ENCODE results near the gene SEMA5B. TPM values are rescaled to one million over a fixed set of nuclear protein-coding genes. Genes with fewer than 3 reads are reported as not detected.

The SEMA5B gene
- total and polyA plus RNA-seq, 4 donors = 14.2 to 65.5 (median 39.1) TPM

DNA sequence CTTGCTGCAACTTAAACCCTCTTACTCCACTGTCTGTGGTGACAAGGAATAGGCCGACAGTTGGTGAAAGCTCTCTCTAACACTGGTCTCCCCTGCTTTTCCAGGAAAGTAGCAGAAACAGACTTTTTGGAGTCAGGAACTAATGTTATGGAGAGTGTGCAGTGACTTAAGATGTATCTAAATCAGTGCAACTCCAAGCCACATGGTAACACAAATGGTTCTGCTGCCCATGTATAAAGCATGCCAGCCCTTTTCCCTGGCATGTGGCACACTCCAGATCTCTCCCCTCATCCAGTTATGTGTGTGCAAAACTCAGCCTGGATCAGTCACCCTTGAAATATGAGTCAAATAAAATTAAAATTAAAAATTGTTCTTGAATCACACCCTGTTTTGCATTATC is 55.4 kb downstream of the SEMA5B start:
- 100% methylated on average over 1 of the region's 1 CpG for WGBS (ENCODE audit: insufficient coverage)
- Histone ChIP-seq H3K27me3 (ENCODE audit: control insufficient read depth, insufficient read depth, low read length) (no peaks in the 10 kb centered on the region), H3K9me3 (ENCODE audit: control insufficient read depth, insufficient read depth, low read length) (no peaks in the 10 kb centered on the region), H3K27ac (ENCODE audit: low read depth, low read length) (no peak overlapping the region), H3K4me1 (ENCODE audit: control insufficient read depth, insufficient read depth, low read length) (peaks cover 55% of the 10 kb centered on the region), H3K36me3 (ENCODE audit: control insufficient read depth, insufficient read depth, low read length) (peaks cover 3% of the 10 kb centered on the region), H3K4me3 (ENCODE audit: low read depth, low read length) (no peak overlapping the region)
- DNase-seq (ENCODE audit: low read depth in 4 of 6, low spot score in 6 of 6) = peak in 1 of 6 donors; percentile 87

DNA sequence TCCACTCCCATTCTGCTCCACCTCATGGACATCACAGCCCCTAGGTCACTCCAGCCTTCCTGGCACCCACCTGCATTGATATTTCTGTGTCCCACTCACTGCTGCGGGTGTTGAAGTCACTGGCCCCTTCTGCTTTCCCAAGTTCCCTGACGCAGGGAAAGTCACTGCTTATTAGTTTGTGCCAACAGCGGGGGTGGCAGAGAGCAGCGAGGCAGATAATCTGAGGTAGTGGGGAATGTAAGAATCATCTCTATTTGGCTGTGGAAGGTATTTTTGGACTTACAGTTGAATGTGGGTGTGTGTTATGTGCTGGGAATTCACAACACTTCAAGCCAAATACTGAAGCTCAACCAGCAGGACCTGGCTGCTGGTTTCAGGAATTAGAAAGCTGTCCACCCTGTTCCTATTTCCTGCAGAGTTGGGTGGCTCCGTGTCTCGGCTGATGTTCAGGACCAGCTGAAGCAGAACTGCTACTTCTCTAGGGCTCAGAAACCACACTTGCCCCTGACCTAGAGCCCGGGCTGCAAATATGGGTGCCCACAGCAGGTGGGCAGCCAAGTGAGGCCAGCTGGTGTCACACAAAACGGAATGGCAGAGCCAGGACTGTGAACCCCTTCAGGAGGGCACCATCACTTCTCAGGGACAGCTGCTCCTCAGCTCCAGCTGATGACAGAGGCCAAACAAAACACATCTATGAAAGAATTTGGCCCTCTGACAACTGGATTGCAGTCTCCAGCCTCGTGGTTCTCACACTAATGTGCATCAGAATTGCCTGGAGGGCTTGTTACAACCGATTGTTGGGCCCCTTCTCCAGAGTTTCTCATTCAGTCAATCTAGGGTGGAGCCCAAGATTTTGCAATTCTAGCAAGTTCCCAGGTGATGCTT is 57.7 kb downstream of the SEMA5B start:
- peak overlapping the region; percentile 54 for H3K27ac ChIP-seq (ENCODE audit: low read depth, low read length)

DNA sequence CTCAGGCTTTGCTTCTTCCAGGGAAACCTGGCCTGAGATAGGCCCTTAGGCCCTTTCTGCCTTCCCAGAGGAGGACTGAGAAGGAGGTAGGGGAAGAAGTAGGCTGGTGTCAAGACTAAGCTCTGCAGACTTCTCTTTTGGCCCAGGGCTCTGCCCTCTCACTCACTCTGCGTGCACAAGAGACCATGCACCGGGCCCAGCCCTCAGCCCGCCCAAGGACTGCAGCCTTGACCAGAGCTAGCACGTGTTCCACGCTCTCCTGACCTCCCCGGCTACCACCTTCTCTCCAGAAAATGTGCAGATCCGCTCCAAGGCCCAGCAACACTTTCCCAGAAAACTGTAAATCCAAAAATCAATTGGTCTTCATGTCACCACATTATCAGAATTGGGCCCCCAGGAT is 59.8 kb downstream of the SEMA5B start:
- Histone ChIP-seq H3K27ac (ENCODE audit: low read depth, low read length) (no peak overlapping the region), H3K4me3 (ENCODE audit: low read depth, low read length) (no peak overlapping the region), H3K4me1 (ENCODE audit: control insufficient read depth, insufficient read depth, low read length) (peaks cover 20% of the 10 kb centered on the region), H3K27me3 (ENCODE audit: control insufficient read depth, insufficient read depth, low read length) (no peaks in the 10 kb centered on the region), H3K9me3 (ENCODE audit: control insufficient read depth, insufficient read depth, low read length) (no peaks in the 10 kb centered on the region), H3K36me3 (ENCODE audit: control insufficient read depth, insufficient read depth, low read length) (peaks cover 3% of the 10 kb centered on the region)
- 100% methylated on average over 3 of the region's 7 CpGs for WGBS (ENCODE audit: insufficient coverage)
- no peak for DNase-seq (ENCODE audit: low read depth in 4 of 6, low spot score in 6 of 6)

More for the DNA sequence above, 57.7 kb downstream of the SEMA5B start:
- Histone ChIP-seq H3K4me3 (ENCODE audit: low read depth, low read length) (no peak overlapping the region), H3K9me3 (ENCODE audit: control insufficient read depth, insufficient read depth, low read length) (no peaks in the 10 kb centered on the region), H3K27me3 (ENCODE audit: control insufficient read depth, insufficient read depth, low read length) (no peaks in the 10 kb centered on the region), H3K36me3 (ENCODE audit: control insufficient read depth, insufficient read depth, low read length) (peaks cover 3% of the 10 kb centered on the region), H3K4me1 (ENCODE audit: control insufficient read depth, insufficient read depth, low read length) (peaks cover 39% of the 10 kb centered on the region)
- WGBS (ENCODE audit: insufficient coverage) = 33% methylated on average over 9 of the region's 10 CpGs
- DNase-seq (ENCODE audit: low read depth in 4 of 6, low spot score in 6 of 6) = peak in 2 of 6 donors; percentile 51 to 79

DNA sequence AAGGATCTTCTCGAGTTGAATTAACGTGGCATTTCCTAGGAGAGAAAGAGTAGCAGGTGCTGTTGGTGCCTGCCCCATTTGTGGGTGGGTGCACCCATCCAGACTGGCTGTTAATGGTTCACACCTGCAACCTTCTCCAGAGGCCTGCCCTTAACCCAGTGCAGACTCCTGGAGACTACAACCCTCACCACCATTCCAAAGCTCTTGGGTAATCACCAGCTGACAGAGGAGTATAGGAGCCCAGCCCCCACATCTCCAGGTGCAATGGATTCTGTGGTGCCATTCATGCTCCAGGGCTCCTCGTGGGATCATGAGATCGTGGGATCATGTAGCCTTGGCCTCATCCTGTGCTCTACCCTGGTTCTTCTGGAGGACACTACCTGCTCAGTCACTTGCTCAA is 60.2 kb downstream of the SEMA5B start:
- H3K9me3 ChIP-seq (ENCODE audit: control insufficient read depth, insufficient read depth, low read length) = no peaks in the 10 kb centered on the region
- no peaks in the 10 kb centered on the region for H3K27me3 ChIP-seq (ENCODE audit: control insufficient read depth, insufficient read depth, low read length)
- H3K4me1 ChIP-seq (ENCODE audit: control insufficient read depth, insufficient read depth, low read length) = peaks cover 20% of the 10 kb centered on the region
- no peak for DNase-seq (ENCODE audit: low read depth in 4 of 6, low spot score in 6 of 6)
- peaks cover 3% of the 10 kb centered on the region for H3K36me3 ChIP-seq (ENCODE audit: control insufficient read depth, insufficient read depth, low read length)
- H3K4me3 ChIP-seq (ENCODE audit: low read depth, low read length) = no peak overlapping the region
- WGBS (ENCODE audit: insufficient coverage) = 90% methylated on average over 4 of the region's 4 CpGs
- H3K27ac ChIP-seq (ENCODE audit: low read depth, low read length) = no peak overlapping the region

DNA sequence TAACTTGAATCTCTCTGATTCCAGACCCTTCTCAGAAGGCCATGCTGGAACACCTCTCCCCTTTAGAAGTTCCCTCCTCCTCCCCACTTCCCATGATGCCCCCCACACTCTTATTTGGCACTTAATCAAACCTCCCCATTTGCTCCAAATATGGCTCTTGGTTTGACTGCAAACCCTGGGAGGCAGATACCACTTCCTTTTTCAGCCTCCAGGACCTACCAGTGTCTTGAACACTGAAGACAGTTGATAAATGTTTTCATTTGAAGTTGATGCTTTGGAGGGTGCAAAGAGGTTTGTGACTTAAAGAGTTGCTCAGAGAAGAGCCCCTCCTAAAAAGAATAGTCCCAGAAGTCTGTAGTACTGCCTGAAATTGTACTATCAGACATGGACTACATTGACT is 61.5 kb downstream of the SEMA5B start:
- H3K9me3 ChIP-seq (ENCODE audit: control insufficient read depth, insufficient read depth, low read length) = no peaks in the 10 kb centered on the region
- no peak overlapping the region for H3K27ac ChIP-seq (ENCODE audit: low read depth, low read length)
- no peaks in the 10 kb centered on the region for H3K27me3 ChIP-seq (ENCODE audit: control insufficient read depth, insufficient read depth, low read length)
- DNase-seq (ENCODE audit: low read depth in 4 of 6, low spot score in 6 of 6) = no peak
- H3K4me3 ChIP-seq (ENCODE audit: low read depth, low read length) = no peak overlapping the region
- H3K4me1 ChIP-seq (ENCODE audit: control insufficient read depth, insufficient read depth, low read length) = peaks cover 20% of the 10 kb centered on the region
- peaks cover 5% of the 10 kb centered on the region for H3K36me3 ChIP-seq (ENCODE audit: control insufficient read depth, insufficient read depth, low read length)

DNA sequence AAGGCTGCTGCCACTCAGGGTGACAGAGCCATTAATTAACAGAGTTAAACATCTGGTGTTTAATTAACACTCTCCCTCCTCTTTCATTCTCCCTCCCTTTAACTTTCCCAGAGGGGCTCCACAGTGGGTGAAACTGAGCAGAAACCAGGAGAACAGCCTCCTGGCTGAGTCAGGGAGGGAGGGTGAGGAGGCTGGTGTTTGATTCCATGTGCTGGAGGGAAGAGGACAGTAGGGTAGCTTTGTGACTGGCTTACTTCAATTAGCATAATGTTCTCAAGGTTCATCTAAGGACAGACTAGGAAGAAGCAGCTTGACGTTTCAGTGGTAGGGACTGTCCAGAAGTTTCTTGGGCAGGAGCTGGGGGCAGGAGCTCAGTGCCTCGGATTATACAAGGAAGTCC is 62.8 kb downstream of the SEMA5B start:
- Histone ChIP-seq H3K36me3 (ENCODE audit: control insufficient read depth, insufficient read depth, low read length) (peaks cover 7% of the 10 kb centered on the region), H3K27ac (ENCODE audit: low read depth, low read length) (no peak overlapping the region), H3K4me3 (ENCODE audit: low read depth, low read length) (no peak overlapping the region), H3K9me3 (ENCODE audit: control insufficient read depth, insufficient read depth, low read length) (no peaks in the 10 kb centered on the region), H3K4me1 (ENCODE audit: control insufficient read depth, insufficient read depth, low read length) (peaks cover 14% of the 10 kb centered on the region), H3K27me3 (ENCODE audit: control insufficient read depth, insufficient read depth, low read length) (no peaks in the 10 kb centered on the region)
- DNase-seq (ENCODE audit: low read depth in 4 of 6, low spot score in 6 of 6) = peak in 1 of 6 donors; percentile 53
- 73% methylated on average over 2 of the region's 2 CpGs for WGBS (ENCODE audit: insufficient coverage)

DNA sequence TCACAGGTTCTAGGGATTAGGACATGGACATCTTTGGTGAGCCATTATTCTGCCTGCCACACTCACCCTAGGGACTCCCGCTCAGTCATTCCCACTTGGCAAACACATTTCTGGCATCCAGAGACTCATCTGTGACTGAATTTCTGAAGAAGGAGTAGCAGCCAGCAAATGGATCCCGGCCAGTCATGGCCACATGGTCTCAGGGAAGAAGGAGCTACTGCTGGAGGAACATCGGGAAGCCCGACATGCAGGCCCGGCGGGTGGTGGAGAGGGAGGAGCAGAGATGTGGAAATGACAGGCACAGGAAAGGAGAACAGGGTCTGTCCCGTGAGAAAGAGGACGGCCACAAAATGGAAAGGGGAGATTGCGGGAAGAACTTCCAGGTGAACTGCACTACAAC is 65.4 kb downstream of the SEMA5B start:
- peaks cover 24% of the 10 kb centered on the region for H3K4me1 ChIP-seq (ENCODE audit: control insufficient read depth, insufficient read depth, low read length)
- peaks cover 7% of the 10 kb centered on the region for H3K36me3 ChIP-seq (ENCODE audit: control insufficient read depth, insufficient read depth, low read length)
- no peaks in the 10 kb centered on the region for H3K27me3 ChIP-seq (ENCODE audit: control insufficient read depth, insufficient read depth, low read length)
- no peak overlapping the region for H3K4me3 ChIP-seq (ENCODE audit: low read depth, low read length)
- no peaks in the 10 kb centered on the region for H3K9me3 ChIP-seq (ENCODE audit: control insufficient read depth, insufficient read depth, low read length)
- 39% methylated on average over 6 of the region's 9 CpGs for WGBS (ENCODE audit: insufficient coverage)
- no peak overlapping the region for H3K27ac ChIP-seq (ENCODE audit: low read depth, low read length)
- peak in 2 of 6 donors; percentile 32 to 95 for DNase-seq (ENCODE audit: low read depth in 4 of 6, low spot score in 6 of 6)

DNA sequence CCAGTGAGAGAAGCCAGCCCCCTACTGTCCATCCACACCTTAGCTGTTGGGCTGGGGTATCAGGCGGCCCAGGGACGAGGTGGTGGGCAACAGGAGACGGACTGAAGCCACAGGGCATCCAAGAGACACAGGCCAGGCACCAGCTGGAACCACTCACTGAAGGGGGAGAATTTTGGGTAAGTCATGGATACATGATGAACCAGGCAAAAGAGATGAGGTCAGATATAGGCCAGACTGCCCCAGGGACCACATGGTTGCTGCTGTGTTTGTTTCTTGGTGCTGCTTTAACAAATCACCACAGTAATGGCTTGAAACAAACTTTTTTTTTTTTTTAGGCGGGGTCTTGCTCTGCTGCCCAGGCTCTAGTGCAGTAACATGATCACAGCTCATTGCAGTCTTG is 66.4 kb downstream of the SEMA5B start:
- Histone ChIP-seq H3K36me3 (ENCODE audit: control insufficient read depth, insufficient read depth, low read length) (peaks cover 13% of the 10 kb centered on the region), H3K9me3 (ENCODE audit: control insufficient read depth, insufficient read depth, low read length) (no peaks in the 10 kb centered on the region), H3K4me3 (ENCODE audit: low read depth, low read length) (no peak overlapping the region), H3K27me3 (ENCODE audit: control insufficient read depth, insufficient read depth, low read length) (no peaks in the 10 kb centered on the region), H3K4me1 (ENCODE audit: control insufficient read depth, insufficient read depth, low read length) (peaks cover 34% of the 10 kb centered on the region), H3K27ac (ENCODE audit: low read depth, low read length) (no peak overlapping the region)
- DNase-seq (ENCODE audit: low read depth in 4 of 6, low spot score in 6 of 6) = no peak
- WGBS (ENCODE audit: insufficient coverage) = 43% methylated on average over 1 of the region's 4 CpGs

DNA sequence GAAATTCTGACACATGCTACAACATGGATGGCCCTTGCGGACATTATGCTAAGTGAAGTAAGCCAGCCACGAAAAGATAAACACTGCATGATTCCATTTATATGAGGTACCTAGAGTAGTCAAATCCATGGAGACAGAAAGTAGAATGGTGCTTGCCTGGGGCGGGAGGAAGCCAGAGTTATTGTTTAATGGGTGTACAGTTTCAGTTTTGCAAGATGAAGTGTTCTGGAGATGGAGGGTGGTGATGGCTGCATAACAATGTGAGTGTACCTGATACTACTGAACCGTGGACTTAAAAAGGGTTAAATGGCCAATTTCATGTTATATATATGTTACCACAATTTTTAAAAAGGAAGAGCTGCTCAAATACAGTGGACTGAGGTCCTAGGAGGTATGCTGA is 66.9 kb downstream of the SEMA5B start:
- no peak overlapping the region for H3K4me3 ChIP-seq (ENCODE audit: low read depth, low read length)
- no peak for DNase-seq (ENCODE audit: low read depth in 4 of 6, low spot score in 6 of 6)
- no peak overlapping the region for H3K27ac ChIP-seq (ENCODE audit: low read depth, low read length)
- H3K4me1 ChIP-seq (ENCODE audit: control insufficient read depth, insufficient read depth, low read length) = peaks cover 35% of the 10 kb centered on the region
- H3K27me3 ChIP-seq (ENCODE audit: control insufficient read depth, insufficient read depth, low read length) = no peaks in the 10 kb centered on the region
- H3K9me3 ChIP-seq (ENCODE audit: control insufficient read depth, insufficient read depth, low read length) = no peaks in the 10 kb centered on the region
- WGBS (ENCODE audit: insufficient coverage) = 91% methylated on average over 2 of the region's 4 CpGs
- H3K36me3 ChIP-seq (ENCODE audit: control insufficient read depth, insufficient read depth, low read length) = peaks cover 17% of the 10 kb centered on the region

DNA sequence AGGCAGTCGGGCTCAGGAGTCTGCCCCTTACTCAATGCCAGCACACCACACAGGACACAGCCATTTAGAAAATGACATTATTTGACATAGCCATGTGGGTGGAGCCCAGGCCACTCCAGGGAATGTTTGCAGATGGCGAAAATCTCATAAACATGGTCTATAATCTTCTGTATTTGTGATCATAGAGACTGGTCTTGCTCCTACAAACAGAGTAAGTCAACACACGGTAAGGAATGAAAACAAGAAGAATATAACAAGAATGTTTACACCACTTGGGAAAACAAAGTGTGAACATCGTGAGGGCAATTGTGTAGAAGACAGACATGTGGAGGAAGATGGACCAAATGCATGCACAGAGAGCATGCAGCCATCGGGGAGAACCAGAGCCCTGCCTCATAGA is 68.2 kb downstream of the SEMA5B start:
- DNase-seq (ENCODE audit: low read depth in 4 of 6, low spot score in 6 of 6) = no peak
- Histone ChIP-seq H3K36me3 (ENCODE audit: control insufficient read depth, insufficient read depth, low read length) (peaks cover 17% of the 10 kb centered on the region), H3K27me3 (ENCODE audit: control insufficient read depth, insufficient read depth, low read length) (no peaks in the 10 kb centered on the region), H3K9me3 (ENCODE audit: control insufficient read depth, insufficient read depth, low read length) (no peaks in the 10 kb centered on the region), H3K4me1 (ENCODE audit: control insufficient read depth, insufficient read depth, low read length) (peaks cover 35% of the 10 kb centered on the region), H3K4me3 (ENCODE audit: low read depth, low read length) (no peak overlapping the region), H3K27ac (ENCODE audit: low read depth, low read length) (no peak overlapping the region)
- 41% methylated on average over 2 of the region's 5 CpGs for WGBS (ENCODE audit: insufficient coverage)

All from spinal cord (tissue), 10 donors.